ENCODE results near the gene OXER1.

DNA sequence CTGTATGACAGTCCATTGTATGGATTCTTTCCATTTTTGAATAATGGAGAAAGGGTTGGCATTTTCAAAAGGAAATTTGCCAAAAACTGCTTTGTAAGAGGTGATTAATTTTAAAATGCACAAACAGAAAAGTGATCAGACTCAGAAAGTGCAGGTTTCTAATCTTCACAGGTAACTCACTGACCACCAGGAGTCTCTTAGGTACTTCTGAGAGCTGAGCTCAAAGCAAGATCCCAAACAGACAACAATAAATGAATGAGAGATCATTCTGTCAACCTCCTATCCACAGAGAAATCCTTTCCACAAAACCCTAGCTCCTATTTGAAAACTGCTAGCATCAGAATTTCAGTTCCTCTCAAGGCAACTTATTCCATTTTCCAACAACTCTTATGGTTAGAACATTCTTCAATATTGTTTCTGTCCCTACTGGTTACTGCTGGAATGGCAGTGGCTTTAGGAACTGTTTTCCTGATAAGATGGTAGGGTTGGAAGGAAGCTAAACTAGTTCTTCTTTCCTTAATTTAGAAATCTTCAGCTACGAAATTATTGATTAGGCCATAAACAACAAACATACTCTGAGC, 49.1 kb upstream of the OXER1 start:
- no peak for TF ChIP-seq EZH2 (IDR thresholded peaks at IDR 0.05; ENCODE audit: insufficient read depth, poor library complexity, severe bottlenecking)
- no peak for TF ChIP-seq EZH2phosphoT487 (IDR thresholded peaks at IDR 0.05; ENCODE audit: insufficient read depth, low read depth)

Data from GM23248 (cell line).